Suprapubic skin (tissue), 4 donors: ENCODE results near the gene GCLC.

ENCODE experiments used
- EP300 ChIP-seq: sonication (generic); formaldehyde crosslinking; IDR thresholded peaks from one replicate; pipeline ENCODE4 v1.6.1; 2017; ENCODE audit warnings: antibody characterized with exemption
- POLR2AphosphoS5 ChIP-seq, 3 donors: sonication (generic); formaldehyde crosslinking; IDR thresholded peaks; one replicate each; pipeline ENCODE4 v1.6.1; 2017; ENCODE audit warnings: antibody characterized with exemption in 3 of 3
- TF ChIP-seq, protein P1 (sequence below), 2 donors: fragments of 200-600 bp in 1 of 2; fragments of 450-650 bp in 1 of 2; sonication (generic) in 1 of 2; IDR thresholded peaks; one replicate each; pipeline ENCODE4 v1.5.1; 2016 to 2019; ENCODE audit warnings: antibody characterized with exemption in 2 of 2, mild to moderate bottlenecking in 1 of 2, moderate library complexity in 1 of 2

DNA sequence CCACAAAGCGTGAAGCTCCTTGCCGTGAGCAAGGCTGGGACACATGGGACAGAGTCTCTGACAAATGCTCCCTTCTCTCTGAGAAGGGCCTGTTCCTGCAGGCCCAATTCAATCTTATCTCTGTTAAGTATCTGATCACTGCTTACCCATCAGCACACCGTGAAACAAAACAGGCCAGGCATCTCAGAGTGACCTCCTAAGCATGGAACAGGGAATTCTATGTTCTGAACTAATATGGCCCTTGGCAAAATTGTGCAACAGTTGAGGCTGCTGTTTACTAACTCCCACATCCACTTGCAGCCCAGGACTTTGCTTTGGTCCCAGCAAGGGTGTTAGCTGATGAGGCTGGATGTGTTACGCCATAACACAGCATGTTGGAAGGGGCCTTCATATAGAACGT lies 79.2 kb downstream of the GCLC start:
- TF ChIP-seq, protein P1, sequence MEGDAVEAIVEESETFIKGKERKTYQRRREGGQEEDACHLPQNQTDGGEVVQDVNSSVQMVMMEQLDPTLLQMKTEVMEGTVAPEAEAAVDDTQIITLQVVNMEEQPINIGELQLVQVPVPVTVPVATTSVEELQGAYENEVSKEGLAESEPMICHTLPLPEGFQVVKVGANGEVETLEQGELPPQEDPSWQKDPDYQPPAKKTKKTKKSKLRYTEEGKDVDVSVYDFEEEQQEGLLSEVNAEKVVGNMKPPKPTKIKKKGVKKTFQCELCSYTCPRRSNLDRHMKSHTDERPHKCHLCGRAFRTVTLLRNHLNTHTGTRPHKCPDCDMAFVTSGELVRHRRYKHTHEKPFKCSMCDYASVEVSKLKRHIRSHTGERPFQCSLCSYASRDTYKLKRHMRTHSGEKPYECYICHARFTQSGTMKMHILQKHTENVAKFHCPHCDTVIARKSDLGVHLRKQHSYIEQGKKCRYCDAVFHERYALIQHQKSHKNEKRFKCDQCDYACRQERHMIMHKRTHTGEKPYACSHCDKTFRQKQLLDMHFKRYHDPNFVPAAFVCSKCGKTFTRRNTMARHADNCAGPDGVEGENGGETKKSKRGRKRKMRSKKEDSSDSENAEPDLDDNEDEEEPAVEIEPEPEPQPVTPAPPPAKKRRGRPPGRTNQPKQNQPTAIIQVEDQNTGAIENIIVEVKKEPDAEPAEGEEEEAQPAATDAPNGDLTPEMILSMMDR (IDR thresholded peaks at IDR 0.05): no peak
- TF ChIP-seq EP300 (no peak), POLR2AphosphoS5 (IDR thresholded peaks at IDR 0.05) (peak in 2 of 3 donors; percentile 40 to 68)
